ENCODE results near the gene HMGXB3.

- TF ChIP-seq POLR2A (IDR thresholded peaks at IDR 0.05) (no peak), CTCF (IDR thresholded peaks at IDR 0.05) (no peak)
Measured at GRCh38 chr5:149982505-149982904, 18.0 kb upstream of the HMGXB3 start.

Measured in ovary (tissue), 3 donors.